Renal cortical epithelial cell (primary cell): ENCODE data around the gene EEPD1. TPM values are rescaled to one million over a fixed set of nuclear protein-coding genes. Genes with fewer than 3 reads are reported as not detected.

Source experiments
- DNase-seq: peaks from one replicate; pipeline ENCODE4 v3.0.0-alpha.2; 2011; ENCODE audit warnings: low read depth
- total RNA-seq: library from RNA; depleted of rRNA; stranded (reverse); fragments of >200 nt; gene quantifications from 2 replicates; pipeline ENCODE4 v1.2.3, GENCODE V29; 2014

Gene EEPD1
- total RNA-seq, 1 donor from 2014 or later, result 3.7 TPM

DNA sequence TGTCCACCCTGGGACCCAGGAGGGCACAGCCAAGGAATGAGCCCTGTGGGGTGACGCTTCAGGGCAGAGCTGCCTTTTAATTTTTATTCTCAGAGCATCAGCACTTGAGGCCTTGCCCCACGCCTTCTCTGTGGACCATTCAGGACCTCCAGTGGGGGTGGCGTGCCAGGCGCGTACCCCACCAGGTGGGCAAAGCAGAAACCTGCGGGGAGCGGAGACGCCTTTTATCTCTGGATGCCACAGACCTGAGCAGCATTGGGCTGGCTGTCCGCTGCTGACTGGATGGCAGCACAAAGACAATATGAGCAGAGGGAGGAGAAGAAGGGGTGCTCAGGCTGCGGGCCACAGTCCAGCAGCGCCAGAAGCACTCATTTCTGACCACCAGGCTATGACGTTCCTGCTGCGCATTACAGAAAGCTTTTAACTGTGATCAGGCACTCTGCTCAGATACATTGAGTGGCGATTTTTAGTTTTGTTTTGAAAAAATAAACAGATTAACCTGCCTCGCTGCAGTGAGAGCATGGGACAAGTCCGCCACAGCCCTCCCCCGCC lies 146.2 kb downstream of the EEPD1 start:
- no peak for DNase-seq

DNA sequence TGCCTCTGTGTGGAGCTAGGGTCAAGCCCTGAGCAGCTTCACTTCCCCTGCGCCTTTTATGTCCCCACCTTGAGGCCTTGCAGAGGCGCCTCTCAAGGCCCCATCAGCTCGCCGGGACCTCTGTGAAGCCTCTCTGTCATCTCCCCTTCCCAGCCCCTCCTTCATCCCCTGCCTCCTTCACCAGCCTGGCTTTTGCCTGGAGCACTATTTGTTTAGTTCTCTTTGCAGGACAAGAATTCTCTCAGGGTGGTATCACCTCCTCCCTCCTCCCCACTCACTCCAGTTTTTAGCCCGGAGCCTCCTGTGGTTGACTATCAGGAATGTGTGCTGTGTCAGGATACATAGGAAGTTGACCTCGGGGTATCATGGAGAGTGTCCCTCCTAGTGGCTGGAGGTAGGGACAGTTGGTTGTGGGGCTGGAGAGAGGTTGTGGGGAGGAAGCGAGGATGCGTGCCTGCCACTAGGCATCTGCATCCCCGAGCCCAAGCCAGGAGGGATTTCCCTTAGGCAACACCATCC lies 146.8 kb downstream of the EEPD1 start:
- DNase-seq, result no peak

DNA sequence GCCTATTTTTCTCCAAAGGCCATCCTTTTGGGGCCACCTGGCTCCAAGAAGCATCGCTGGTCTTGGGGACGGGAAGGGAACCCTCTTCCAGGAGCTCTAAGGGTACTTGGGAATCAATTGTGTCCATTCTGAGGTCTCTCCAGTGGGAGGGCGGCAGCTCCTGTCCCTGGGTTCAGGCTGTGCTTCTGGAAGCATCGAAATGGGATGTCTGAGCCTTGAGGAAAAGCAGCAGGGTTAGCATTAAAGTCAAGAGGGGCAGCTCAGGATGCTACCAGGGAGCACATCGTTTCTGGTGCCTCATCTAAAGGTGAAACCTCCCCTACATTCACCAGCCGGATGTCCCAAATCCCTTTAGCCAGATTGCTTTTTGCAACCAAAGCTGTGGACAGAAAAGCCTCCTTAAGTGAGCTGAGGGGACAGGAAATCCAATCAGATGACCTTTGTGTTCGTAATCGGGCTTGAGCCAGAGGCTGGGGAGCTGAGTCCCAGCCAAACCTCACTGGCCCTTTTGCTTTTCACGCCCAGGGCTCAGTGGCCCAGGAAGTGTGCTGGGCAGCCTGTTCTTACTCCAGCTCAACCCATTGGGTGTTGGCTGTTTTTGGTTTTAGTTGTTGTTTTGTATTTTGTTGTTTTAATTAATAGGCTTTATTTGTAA lies 147.8 kb downstream of the EEPD1 start:
- DNase-seq, result no peak

DNA sequence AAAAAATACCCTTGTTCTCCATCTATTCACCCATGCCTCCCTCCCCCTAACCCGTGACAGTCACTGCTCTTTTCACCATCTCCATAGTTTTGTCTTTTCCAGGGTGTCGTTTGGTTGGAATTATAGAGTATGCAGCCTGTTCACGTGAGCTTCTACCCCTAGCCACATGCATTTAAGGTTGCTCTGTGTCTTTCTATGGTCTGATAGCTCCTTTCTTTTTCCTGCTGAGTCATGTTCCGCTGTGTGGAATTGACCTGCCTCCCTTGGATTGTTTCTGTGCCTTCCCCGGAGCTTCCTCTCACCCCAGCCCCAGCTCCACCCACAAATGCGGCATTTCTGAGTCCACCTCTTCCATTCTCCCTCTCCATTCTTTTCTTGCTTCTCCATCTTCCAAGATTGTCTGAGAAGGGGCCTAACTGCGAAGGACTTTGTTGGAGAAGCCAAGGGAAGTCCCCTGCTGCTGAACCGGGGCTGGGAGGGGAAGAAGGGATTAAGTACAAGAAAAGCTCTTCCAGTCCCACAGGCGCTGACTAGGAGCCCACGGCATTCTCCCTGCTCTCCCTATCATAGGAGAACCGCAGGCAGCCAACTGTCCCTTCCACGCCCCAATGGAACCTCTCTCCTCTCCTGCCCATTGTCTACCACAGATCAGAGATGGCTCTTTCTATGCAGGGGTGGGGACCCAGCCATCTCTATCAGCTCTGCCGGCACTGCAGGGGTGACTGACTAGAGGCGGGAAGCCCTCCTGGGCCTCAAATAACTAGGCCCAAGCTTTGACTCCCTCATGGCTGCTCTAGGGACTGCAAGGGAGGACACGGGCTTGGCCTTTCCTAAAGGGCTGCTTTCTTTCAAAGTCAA lies 149.1 kb downstream of the EEPD1 start:
- peak; percentile 85 for DNase-seq

DNA sequence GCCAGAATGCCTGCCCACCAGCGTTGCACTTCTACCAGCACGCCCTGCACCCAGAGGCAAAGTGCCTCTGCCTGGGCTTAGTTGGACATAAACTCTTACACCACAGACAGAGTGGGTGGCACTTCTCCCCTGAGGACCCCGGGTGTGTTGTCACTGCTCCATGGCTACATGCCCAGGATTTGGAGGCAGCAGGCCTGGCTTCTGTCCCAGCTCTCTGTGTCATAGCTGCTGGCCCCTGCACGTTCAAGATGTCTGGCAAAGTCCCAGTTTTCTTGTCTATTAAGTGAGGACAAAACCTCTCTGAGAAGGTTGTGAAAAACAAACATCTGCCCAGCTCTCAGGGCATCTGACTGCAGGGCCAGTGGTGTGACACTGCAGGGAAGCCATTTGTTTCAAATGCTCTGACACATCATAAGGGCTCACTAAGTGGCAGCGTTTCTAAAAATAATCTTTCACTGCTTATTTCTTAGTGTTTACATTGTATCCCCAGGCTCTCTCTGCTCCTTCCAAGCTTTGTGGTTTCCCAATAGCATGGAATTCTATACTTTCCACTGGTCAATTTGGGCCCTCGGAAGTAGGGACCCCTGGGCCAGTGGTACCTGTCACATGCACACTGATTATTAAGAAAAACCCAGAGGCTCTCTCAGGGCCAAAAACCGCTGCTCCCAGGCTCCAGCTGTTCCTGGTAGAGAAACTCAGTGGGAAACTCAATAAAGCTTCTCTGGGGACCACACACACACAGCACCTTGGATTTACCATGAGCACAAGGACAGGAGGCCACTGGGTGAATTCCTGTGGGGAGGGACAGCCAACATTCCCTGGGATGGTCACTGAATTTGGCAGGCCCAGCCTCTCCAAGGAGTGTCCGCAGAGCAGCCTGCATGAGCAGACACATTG lies 150.4 kb downstream of the EEPD1 start:
- DNase-seq, result peak; percentile 91

DNA sequence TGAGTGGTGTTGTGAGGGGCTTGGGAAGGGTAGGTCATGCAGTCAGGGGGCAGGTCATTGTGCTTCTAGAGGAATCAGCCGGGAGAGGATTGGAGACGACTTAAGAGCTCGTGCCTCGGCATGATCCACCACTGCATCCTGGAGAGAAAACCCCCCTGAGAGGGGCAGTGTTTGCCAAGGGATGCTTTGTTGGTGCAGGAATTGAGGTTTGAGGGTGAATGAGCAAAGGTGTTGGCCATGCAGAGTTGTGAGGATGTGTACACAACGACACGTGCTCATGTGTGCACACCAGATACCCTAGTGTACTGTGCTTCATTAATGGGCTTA lies 151.0 kb downstream of the EEPD1 start:
- DNase-seq, result no peak

DNA sequence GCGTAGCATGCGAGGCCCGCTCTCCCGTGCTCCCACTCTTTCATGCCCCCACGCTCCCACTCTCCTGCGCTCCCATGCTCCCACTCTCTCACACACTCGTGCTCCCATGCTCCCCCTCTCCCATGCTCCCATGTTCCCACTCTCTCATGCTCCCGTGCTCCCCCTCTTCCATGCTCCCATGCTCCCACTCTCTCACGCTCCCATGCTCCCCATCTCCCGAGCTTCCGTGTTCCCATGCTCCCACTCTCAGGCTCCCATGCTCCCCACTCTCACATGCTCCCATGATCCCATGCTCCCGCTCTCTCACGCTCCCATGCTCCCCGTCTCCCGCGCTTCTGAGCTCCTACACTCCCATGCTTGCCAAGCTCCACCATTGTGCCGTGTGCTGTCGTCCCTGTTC lies 152.2 kb downstream of the EEPD1 start:
- no peak for DNase-seq

DNA sequence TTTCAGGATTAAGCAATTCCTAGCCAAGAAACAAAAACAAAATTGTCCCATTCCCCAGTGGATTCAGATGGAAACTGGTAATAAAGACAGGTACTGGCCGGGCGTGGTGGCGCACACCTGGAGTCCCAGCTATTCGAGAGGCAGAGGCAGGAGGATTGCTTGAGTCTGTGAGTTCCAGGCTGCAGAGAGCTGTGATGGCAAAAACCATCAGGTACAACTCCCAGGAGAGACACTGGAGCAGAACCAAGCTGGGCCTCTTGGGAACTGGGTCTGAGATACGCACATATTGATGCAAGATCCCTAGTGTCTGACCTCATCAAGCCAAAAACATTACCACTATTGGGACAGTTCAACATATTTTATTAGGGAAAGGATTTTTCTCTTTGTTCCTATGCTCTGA lies 152.6 kb downstream of the EEPD1 start:
- no peak for DNase-seq

DNA sequence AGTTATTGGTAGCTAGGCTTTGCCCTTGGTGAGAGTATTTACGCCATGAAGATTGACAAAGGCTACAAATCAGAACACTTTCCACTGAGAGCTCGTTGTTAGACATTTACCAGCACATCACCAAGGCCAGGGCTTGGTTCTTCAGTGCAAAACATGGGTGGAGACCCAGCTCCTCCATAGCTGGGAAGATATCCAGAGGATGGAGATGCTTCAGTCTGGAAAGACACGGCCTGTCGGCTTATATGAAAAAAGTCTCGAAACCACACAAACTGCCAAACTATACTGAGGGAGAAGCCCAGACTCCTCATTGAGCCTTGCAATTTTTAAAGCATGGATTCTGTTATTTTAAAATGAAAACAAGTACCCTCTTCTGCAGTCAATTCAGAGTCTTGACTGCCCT lies 153.2 kb downstream of the EEPD1 start:
- no peak for DNase-seq

DNA sequence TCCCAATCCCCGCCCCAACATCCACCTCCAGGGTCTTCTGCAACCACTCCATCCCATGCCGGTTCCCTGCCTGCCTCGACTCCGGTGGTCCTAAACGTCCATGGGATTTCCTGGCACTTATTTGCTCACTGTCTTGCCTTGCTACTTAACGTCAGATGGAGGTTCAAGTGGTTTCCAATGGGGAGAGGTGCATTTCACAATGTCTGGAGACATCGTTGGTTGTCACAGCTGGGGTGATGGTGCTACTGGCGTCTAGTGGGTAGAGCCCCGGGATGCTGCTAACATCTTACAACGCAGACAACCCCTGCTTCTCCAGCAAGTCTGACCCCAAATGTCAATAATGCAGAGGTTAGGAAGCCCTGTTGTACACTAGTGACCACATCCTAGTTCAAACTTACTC lies 153.7 kb downstream of the EEPD1 start:
- no peak for DNase-seq

DNA sequence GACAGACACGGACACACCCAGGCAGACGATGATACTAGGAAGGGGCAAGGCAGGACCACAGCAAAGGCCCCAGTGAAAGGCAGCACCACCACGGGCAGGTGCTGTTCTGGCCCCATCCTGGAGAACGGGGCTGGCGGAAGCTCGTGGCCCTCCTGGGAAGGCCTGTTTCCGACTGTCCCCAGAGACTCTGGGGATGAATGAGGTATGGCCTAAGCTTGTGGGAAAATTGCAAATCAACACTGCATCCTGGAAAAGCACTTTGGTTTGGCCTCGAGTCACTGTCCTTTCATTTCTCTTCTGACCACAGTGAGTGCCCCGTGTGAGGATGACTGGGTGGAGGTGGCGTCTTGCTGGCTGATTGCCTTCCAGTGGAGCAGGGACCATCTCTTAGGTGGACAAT lies 155.0 kb downstream of the EEPD1 start:
- no peak for DNase-seq

DNA sequence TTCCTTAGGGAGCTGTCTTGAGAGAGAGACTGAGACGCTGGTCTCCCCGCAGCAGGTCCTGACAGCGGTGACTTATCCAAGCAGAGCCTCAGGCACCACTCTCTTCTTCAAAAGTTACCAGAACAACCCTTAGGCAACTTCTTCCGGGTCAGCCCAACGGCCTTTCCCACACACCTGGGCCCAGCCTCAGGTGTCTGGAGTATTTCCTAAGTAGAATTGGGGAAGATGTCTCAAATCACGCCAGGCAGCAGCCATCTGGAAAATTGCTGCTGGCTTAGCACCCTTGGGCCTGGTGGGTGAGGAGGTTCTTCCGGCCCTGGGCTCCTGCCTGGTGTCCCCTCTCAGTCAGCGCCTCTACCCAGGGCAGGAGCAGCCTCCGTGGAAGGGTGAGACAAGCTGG lies 156.2 kb downstream of the EEPD1 start:
- no peak for DNase-seq

DNA sequence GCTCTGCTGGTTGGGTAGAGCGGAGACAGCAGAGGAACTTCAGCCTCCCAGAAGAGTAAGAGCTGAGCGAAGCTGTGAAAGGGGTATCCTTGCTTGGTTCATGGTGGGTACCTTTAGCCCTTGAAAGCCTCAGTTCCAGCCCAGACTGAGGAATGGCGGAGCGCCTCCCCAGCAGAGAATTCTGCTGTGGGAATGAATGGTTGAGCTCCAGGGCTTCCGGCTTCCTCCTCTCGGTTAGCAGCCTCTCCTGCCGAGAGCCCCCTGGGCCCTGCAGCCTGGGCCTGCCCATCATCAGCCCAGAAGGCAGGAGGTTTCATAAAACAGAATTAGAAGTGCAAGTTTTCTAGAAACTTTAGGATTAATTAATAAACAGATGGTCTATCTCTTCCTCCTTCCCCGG lies 156.7 kb downstream of the EEPD1 start:
- DNase-seq, result no peak

DNA sequence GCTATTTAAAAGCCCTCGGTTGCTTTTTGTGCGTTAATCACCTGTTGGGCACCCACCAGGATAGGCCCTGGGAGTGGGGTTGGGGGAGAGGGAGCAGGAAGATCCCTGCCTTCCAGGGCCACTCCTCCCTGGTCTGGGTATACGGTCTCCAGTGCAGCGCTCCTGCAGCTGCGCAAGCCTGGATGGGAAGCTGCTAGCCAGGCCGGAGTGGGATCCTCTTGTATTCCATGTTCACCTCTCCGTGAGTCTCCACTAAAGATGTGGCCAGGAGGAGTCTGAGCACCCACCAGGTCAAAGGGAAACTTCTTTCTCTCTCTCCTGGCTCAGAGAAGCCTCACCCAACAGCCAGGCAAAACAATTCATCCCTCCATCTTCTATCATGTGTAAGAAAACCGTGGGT lies 157.8 kb downstream of the EEPD1 start:
- DNase-seq, result no peak

DNA sequence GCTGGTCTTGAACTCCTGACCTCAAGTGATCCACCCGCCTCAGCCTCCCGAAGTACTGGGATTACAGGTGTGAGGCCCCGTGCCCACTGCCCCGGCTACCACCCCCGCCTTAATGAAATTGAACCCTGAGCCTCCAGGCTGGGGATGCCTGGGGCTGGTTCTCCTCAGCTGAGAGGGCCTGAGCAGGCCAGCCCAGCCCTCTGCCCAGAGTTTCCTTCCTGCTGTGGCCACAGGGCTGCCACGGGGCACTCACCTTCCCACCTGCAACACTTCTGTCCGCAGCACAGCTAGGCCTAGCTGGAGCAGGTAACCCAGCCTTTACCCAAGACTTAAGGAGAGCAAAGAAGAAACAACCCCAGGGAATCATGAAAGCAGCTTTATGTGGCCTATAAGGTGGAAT lies 158.5 kb downstream of the EEPD1 start:
- no peak for DNase-seq

DNA sequence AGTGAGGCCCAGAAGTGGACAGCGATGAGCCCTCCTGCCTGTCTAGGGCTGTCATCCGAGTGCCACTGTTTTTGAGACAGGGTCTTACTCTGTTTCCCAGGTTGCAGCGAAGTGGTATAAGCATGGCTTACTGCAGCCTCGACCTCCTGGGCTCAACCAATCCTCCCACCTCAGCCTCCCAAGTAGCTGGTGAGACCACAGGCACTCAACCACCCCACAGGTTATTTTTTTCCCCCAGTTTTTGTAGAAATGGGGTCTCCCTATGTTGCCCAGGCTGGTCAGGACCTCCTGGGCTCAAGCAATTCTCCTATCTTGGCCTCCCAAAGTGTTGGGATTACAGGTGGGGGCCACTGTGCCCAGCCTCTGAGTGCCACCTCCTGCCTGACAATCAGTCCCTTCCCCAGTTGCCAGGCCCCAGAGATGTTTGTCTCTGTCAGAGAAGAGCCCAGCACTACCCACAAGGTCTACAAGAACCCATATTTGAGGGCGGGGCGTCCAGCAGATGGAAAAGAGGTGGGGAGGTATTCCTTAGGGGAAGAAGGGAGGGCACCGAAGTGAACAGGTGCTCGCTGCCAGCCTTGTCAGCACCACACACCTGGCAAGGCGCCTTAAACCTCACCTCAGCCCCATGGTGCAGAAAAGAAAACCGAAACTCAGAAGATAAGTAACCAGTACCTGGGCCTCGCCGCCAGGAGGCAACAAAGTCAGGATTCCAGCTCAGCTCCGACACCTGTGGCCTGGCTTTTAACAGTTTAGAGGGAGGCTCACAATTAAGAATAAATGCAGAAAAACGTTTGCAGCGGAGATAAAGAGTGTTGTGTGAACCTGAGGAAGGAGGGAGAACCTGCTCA lies 159.2 kb downstream of the EEPD1 start:
- DNase-seq, result no peak

DNA sequence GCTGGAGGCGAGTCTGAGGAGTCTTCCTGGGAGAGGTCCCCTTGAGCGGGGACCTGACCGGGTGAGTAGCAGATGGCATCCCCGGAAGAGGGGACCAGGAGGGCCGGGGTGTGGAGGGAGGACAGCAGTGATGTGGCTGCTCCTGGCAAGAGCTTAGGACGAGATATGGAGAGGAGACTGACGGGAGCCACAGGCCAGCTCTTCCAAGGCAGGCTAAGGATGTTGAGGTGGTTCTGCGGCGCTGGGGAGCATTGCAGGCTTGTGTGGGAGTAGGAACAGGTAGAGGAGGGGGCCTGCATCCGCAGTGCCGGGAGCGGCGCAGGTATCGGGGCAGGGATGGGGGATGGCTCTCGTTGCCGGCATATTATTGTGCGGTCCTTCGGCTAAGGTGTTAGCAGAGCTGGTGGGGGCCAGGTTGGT lies 159.9 kb downstream of the EEPD1 start:
- no peak for DNase-seq

DNA sequence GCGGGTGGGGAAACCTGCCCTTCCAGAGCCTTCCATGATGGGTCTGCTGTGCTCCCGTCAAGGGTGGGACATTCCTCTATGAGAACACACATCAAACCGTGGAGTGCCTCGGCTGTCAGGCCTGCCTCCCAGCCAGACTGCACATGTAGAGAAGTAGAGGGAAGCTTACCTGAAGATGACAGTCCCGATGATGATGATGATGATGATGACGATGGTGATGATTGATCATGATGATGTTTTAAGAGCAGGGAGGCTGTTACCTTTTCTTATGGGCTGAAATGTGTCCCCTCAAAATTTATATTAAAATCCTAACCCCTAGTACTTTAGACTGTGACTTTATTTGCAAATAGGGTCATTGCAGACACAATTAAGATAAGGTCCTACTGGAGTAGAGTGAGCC lies 160.6 kb downstream of the EEPD1 start:
- DNase-seq, result no peak

DNA sequence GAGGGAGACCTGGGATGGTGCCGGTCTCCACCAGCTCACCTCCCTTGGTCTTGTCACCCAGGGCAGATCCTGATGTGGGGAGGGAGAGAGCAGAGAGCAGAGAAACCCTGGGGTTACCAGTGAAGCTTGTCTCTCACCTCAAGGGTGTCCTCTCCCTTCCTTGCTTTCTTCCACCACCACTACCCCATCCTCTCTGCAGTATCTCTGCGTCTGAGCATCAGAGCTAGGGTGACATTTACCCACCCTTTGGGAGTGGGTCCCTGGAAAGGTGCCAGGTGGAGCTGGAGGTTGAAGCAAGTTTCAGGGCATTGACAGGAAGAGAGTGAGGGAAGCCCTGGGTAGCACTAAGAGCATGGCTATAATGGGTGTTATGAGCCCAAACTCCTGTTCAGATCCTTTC lies 161.4 kb downstream of the EEPD1 start:
- DNase-seq, result no peak

DNA sequence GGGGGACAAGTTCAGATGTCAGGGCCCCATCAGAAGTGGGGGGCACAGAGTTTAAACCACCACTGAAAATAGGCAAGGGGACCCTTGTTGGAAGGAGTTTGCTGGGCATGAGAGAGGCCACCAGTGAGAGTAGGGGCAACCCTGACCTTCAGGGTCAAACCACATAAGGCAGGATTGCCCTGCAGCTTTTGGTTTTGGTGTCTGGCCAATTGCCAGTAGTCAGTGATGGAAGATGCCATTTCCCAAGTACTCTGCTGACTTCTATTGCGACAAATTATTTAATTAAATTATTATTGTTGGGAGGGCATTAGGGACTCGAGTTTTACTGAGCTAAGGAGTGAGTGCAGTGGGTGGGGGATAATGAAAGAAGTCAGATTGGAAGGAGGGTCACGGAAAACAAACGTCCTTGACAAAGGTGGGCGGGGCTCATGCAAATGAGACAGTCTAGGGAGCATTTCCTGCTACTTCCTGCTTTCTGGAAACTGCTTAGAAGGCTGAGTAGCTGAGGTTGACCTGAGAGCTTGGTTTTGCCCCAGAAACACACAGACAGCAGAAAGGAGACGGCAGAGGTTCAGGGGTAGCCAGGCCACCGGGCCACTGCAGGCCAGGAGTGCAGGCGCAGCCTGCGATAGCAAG lies 162.4 kb downstream of the EEPD1 start:
- DNase-seq, result no peak

DNA sequence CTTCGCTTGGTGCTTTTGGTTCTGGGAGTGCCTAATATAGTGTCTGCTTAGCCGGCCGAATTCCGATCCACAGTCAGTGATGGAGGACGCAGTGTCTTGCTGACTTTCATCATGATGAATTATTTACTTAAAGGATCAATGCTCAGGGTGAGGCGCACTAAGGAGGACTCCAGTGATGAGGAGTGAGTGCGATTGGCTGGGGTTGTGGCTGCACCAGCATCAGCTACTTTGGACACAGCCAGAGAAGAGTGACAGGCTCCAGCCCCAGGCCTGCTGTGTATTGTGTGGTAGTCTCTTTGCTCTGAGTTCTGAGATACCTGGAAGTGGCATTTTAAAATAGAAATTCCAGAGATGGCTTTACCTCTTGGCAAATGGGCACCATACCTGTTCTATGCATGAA lies 163.3 kb downstream of the EEPD1 start:
- no peak for DNase-seq
